Tibial artery (tissue), 4 donors: Measurements from ENCODE around the gene SMIM14.

Source experiments
- DNase-seq, 2 donors: peaks; one replicate each; pipeline ENCODE4 v3.0.0-alpha.2; 2019
- H3K27ac ChIP-seq, 2 donors: fragments of 200-600 bp; sonication (generic) in 1 of 2; 1 replicate in 1 of 2; 2 replicates in 1 of 2; pipeline ENCODE4 v1.5.1; 2018 to 2019; ENCODE audit warnings: mild to moderate bottlenecking in 1 of 2
- H3K27me3 ChIP-seq, 2 donors: fragments of 200-600 bp; sonication (generic) in 1 of 2; one replicate each; pipeline versions ENCODE4 v1.5.1 to v1.6.0; 2016 to 2019
- H3K36me3 ChIP-seq, 3 donors: fragments of 200-600 bp; sonication (generic) in 2 of 3; one replicate each; pipeline ENCODE4 v1.5.1; 2016 to 2019; ENCODE audit warnings: mild to moderate bottlenecking in 2 of 3
- H3K4me1 ChIP-seq, 4 donors: fragments of 200-600 bp; sonication (generic) in 2 of 4; 1 replicate in 3 of 4; 2 replicates in 1 of 4; pipeline ENCODE4 v1.5.1; 2016 to 2019
- H3K4me3 ChIP-seq, 2 donors: fragments of 200-600 bp; sonication (generic) in 1 of 2; 1 replicate in 1 of 2; 2 replicates in 1 of 2; pipeline ENCODE4 v1.5.1; 2018 to 2019; ENCODE audit warnings: mild to moderate bottlenecking in 2 of 2
- H3K9me3 ChIP-seq, 3 donors: fragments of 200-600 bp; sonication (generic) in 1 of 3; one replicate each; pipeline ENCODE4 v1.5.1; 2016 to 2019
- CTCF ChIP-seq, 2 experiments: fragments of 200-600 bp in 1 of 2; fragments of 450-650 bp in 1 of 2; IDR thresholded peaks; one replicate each; pipeline ENCODE4 v1.5.1; 2017 to 2019; ENCODE audit warnings: antibody characterized with exemption in 2 of 2, mild to moderate bottlenecking in 1 of 2, moderate library complexity in 1 of 2
- intact Hi-C: fragments of 100-400 bp; cut with DNase I; formaldehyde crosslinking; loops from one replicate; pipeline ENCODE4 v1.15.0; 2023; ENCODE audit warnings: low total_unique reads

Gene SMIM14

DNA sequence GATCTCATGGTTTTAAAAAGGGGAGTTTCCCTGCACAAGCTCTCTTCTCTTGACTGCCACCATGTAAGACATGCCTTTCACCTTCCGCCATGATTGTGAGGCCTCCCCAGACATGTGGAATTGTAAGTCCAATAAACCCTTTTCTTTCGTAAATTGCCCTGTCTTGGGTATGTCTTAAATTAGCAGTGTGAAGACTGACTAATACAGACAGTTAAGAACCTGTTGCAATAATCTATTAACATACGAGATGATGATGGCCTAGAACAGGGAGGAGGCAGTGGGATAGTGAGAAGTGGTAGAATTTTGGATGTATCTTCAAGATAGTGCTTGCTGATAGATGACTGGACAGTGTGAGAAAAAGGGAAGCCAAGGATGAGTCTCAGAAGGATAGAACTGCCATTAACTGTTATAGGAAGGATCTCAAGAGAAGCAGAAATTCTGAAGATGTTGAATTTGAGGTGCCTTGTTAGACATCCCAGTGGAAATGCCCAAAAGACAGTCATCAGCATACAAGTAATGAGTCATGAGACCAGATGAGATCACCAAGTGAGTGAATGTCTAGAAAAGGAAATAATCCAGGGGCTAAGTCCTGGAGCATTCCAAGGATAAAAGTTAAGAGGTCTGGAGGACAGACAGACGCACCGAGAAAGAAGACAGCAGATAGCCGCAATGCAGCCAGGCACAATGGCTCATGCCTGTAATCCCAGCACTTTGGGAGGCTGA lies 72.6 kb downstream of the SMIM14 start:
- TF ChIP-seq CTCF (IDR thresholded peaks at IDR 0.05) = no peak
- intact Hi-C loops = no loop called here
- no peaks in the 10 kb centered on the region for H3K27me3 ChIP-seq
- H3K4me3 ChIP-seq = no peak overlapping the region
- no peaks in the 10 kb centered on the region for H3K9me3 ChIP-seq
- H3K36me3 ChIP-seq = peaks cover 5 to 35% (median 28%) of the 10 kb centered on the region in 3 donors
- no peak for DNase-seq
- H3K4me1 ChIP-seq = peaks cover 0 to 8% (median 3%) of the 10 kb centered on the region in 4 donors
- no peak overlapping the region for H3K27ac ChIP-seq

DNA sequence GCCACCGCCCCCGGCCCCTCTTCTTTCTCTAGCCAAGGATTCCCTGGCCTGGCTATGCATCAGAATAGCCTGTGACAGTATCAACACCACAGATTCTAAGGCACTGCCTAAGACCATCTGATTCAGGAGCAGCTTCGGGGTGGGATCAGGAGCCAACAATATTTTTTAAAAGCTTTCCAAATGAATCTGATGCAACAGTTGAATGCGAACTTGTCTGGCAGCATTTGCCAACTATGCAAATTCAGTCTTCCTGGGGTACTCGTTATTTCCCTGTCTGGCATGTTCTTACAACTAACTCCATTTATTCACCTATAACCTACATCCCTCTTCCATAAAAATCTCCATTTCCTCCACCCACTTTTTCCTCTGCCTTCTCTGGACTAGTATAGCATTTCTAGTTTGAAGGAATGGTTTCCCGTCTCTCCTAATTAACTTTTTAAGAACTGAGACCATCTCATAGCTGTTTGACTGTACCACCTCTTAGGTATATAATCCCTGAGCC lies 75.3 kb downstream of the SMIM14 start:
- no peak overlapping the region for H3K4me3 ChIP-seq
- intact Hi-C loops = no loop called here
- DNase-seq = no peak
- no peak for TF ChIP-seq CTCF (IDR thresholded peaks at IDR 0.05)
- H3K27ac ChIP-seq = no peak overlapping the region
- no peaks in the 10 kb centered on the region for H3K27me3 ChIP-seq
- peaks cover 5 to 35% (median 31%) of the 10 kb centered on the region in 3 donors for H3K36me3 ChIP-seq
- peaks cover 0 to 8% (median 3%) of the 10 kb centered on the region in 4 donors for H3K4me1 ChIP-seq
- H3K9me3 ChIP-seq = no peaks in the 10 kb centered on the region

DNA sequence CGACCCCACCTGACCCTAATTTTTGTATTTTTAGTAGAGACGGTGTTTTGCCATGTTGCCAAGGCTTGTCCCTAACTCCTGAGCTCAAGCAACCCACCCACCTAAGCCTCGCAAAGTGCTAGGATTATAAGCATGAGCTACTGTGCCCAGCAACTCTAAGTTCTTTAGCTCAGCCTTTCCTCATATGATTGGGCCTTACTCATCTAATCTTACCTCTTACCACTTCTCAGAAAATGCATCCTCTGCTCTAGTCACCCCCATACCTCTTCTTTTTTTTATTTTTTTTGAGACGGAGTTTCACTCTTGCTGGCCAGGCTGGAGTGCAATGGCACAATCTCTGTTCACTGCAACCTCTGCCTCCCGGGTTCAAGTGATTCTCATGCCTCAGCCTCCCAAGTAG lies 75.9 kb downstream of the SMIM14 start:
- no peaks in the 10 kb centered on the region for H3K9me3 ChIP-seq
- H3K4me1 ChIP-seq = peaks cover 0 to 8% (median 3%) of the 10 kb centered on the region in 4 donors
- H3K36me3 ChIP-seq = peaks cover 5 to 41% (median 31%) of the 10 kb centered on the region in 3 donors
- no peak for DNase-seq
- no peak overlapping the region for H3K4me3 ChIP-seq
- H3K27ac ChIP-seq = no peak overlapping the region
- intact Hi-C loops = no loop called here
- TF ChIP-seq CTCF (IDR thresholded peaks at IDR 0.05) = no peak
- H3K27me3 ChIP-seq = no peaks in the 10 kb centered on the region

GRCh38 chr4:39559626-39560025 lies 79.0 kb downstream of the SMIM14 start:
- intact Hi-C loops = no loop called here
- Histone ChIP-seq H3K9me3 (no peaks in the 10 kb centered on the region), H3K4me1 (no peaks in the 10 kb centered on the region), H3K4me3 (no peak overlapping the region), H3K27ac (no peak overlapping the region), H3K36me3 (peaks cover 8 to 41% (median 28%) of the 10 kb centered on the region in 3 donors), H3K27me3 (no peaks in the 10 kb centered on the region)
- DNase-seq = no peak
- TF ChIP-seq CTCF (IDR thresholded peaks at IDR 0.05) = no peak

DNA sequence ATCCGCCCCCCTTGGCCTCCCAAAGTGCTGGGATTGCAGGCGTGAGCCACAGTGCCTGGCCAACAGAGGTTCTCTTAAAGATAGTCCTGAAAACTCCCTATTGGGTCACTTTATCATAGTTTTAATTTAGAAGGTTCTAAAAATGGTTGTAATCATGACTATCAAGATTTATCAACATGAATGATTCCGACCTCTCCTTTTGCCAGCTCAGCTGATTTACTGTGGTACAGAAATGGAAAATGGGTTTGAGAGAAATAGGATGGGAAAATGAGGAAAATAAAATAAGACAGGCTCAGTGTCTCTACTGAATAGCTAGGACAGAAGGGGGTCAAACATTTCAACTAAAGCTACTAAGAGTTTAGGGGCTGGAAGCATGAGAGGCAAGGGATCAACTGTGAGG lies 83.2 kb downstream of the SMIM14 start:
- peaks cover 12 to 55% (median 26%) of the 10 kb centered on the region in 3 donors for H3K36me3 ChIP-seq
- no peak for TF ChIP-seq CTCF (IDR thresholded peaks at IDR 0.05)
- H3K9me3 ChIP-seq = no peaks in the 10 kb centered on the region
- no peak overlapping the region for H3K4me3 ChIP-seq
- intact Hi-C loops = no loop called here
- no peaks in the 10 kb centered on the region for H3K27me3 ChIP-seq
- H3K27ac ChIP-seq = no peak overlapping the region
- no peak for DNase-seq
- no peaks in the 10 kb centered on the region for H3K4me1 ChIP-seq
